Inferior parietal cortex (tissue), 1 donor: ENCODE measurements around the gene PCID2.
"Not testable (repeated sequence)": the region's sequence is repeated elsewhere in the genome, so short reads cannot be mapped to it uniquely, and the experiment has no call there.

Experiments used
- DNase-seq: peaks from one replicate; pipeline ENCODE4 v3.0.0-alpha.2; 2016; ENCODE audit errors: extremely low spot score

PCID2 gene

GRCh38 chr13:113208421-113209335 is at the start of gene PCID2:
TSS of gene PCID2 (minus strand) at chr13:113208669. CDS start at chr13:113208634, 35 bp downstream.
- DNase-seq = peak; percentile 89

GRCh38 chr13:113257908-113258307 is 49.4 kb upstream of the PCID2 start:
- not testable (repeated sequence) for DNase-seq

GRCh38 chr13:113252516-113253095 is 44.1 kb upstream of the PCID2 start:
- DNase-seq = no peak

GRCh38 chr13:113245849-113246796 is 37.7 kb upstream of the PCID2 start:
- no peak for DNase-seq

GRCh38 chr13:113243847-113244246 is 35.4 kb upstream of the PCID2 start:
- DNase-seq = no peak

GRCh38 chr13:113241623-113242022 is 33.2 kb upstream of the PCID2 start:
- DNase-seq = not testable (repeated sequence)

- no peak for DNase-seq
These were observed 31.5 kb upstream of the PCID2 start for GRCh38 chr13:113239986-113240385.

GRCh38 chr13:113239357-113239756 is 30.9 kb upstream of the PCID2 start:
- no peak for DNase-seq

GRCh38 chr13:113238536-113238935 is 30.1 kb upstream of the PCID2 start:
- no peak for DNase-seq

- no peak for DNase-seq
These were observed 24.6 kb upstream of the PCID2 start for GRCh38 chr13:113233101-113233500.

- no peak for DNase-seq
These were observed 23.9 kb upstream of the PCID2 start for GRCh38 chr13:113232208-113233003.

GRCh38 chr13:113231306-113232207 is 23.1 kb upstream of the PCID2 start:
- no peak for DNase-seq

- DNase-seq = no peak
These were observed 21.3 kb upstream of the PCID2 start for GRCh38 chr13:113229791-113230190.

GRCh38 chr13:113229161-113229560 is 20.7 kb upstream of the PCID2 start:
- DNase-seq = no peak

GRCh38 chr13:113226873-113227450 is 18.5 kb upstream of the PCID2 start:
- no peak for DNase-seq

GRCh38 chr13:113225515-113225914 is 17.0 kb upstream of the PCID2 start:
- DNase-seq = no peak

- no peak for DNase-seq
These were observed 16.0 kb upstream of the PCID2 start for GRCh38 chr13:113224486-113224885.

GRCh38 chr13:113223070-113223469 is 14.6 kb upstream of the PCID2 start:
- no peak for DNase-seq

GRCh38 chr13:113220877-113221276 is 12.4 kb upstream of the PCID2 start:
- DNase-seq = no peak

- no peak for DNase-seq
These were observed 11.7 kb upstream of the PCID2 start for GRCh38 chr13:113220141-113220598.
